Ecto neural progenitor cell (in vitro differentiated cells): ENCODE measurements around the gene ARTN.
A peak's percentile ranks its signal among the peaks of the same experiment; 100 is the strongest.

ENCODE experiments used
- DNase-seq: peaks from one replicate; pipeline ENCODE4 v3.0.0-alpha.2; 2018; ENCODE audit warnings: low spot score

The ARTN gene

DNA sequence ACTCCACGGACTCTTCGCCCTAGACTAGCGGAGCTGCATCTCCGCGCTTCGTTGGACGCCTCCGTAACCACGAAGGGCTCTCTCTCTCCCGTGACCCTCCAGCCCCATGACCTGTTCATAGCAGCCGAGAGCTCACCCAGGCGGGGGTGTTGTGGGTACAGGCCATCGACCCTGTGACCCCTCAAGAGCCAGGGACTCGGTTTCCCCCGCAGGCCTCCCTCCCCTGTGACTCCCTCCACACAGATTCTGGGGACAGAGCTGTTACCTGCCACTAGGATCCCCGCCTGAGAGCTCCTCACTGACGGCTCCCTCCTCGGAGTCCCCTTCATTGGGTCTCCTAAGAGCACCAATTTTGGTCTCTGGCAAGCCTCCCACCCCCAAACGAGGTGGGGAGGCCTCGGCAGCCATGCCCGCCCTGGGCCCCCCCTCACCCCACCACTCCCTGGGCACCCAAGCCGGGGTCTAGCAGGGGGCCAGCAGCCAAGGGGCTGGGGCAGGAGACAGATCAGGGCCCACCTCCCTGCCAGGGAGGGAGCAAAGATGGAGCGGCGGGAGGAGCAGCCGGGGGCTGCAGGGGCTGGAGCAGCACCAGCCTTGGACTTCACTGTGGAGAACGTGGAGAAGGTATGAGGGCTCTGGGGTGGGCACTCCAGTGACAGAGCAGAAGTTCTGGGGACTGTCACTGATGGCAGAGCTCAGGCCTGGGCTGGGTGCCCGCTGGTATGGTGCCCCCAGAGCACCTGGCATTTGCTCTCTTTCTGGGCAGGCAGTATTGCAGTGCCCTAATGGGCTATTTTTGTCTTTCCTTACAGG lies 13.7 kb downstream of the ARTN start:
- DNase-seq: no peak

DNA sequence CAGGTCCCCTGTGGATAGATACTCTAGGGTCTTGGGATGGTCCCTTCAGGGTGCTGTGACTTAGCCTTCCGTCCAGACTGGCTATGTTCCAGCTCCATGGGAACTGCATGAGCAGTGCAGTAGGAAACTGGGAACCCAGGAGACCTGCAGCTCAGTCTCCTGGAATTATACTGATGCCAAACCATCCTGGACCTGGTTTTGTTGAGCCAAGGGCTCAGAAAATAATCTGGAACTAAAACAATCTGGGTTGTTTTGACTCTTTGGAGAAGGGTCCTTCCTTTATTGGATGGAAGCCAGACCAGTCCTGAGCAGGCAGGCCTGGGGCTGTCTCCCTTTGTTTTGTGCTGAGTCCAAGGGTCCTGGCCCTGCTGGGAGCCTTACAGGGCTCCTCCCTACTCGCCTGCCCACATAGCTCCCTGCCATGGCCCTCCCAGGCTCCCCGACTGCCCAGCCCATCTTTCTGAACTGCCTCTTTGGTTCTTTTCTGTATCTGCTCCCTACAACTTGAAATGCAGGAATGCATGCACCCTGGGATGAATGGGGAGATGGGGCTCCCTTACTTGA lies 14.4 kb downstream of the ARTN start:
- DNase-seq: no peak

DNA sequence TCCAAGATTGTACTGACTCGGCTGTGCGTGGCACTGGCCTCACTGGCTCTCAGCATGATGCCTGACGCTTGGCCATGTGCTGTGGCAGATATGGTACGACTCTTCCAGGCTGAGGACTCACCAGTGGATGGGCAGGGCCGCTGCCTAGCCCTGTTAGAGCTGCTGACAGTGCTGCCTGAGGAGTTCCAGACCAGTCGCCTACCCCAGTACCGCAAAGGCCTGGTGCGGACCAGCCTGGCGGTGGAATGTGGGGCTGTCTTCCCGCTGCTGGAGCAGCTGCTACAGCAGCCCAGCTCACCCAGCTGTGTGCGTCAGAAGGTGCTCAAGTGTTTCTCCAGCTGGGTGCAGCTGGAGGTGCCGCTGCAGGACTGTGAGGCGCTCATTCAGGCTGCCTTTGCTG lies 16.1 kb downstream of the ARTN start:
- no peak for DNase-seq

DNA sequence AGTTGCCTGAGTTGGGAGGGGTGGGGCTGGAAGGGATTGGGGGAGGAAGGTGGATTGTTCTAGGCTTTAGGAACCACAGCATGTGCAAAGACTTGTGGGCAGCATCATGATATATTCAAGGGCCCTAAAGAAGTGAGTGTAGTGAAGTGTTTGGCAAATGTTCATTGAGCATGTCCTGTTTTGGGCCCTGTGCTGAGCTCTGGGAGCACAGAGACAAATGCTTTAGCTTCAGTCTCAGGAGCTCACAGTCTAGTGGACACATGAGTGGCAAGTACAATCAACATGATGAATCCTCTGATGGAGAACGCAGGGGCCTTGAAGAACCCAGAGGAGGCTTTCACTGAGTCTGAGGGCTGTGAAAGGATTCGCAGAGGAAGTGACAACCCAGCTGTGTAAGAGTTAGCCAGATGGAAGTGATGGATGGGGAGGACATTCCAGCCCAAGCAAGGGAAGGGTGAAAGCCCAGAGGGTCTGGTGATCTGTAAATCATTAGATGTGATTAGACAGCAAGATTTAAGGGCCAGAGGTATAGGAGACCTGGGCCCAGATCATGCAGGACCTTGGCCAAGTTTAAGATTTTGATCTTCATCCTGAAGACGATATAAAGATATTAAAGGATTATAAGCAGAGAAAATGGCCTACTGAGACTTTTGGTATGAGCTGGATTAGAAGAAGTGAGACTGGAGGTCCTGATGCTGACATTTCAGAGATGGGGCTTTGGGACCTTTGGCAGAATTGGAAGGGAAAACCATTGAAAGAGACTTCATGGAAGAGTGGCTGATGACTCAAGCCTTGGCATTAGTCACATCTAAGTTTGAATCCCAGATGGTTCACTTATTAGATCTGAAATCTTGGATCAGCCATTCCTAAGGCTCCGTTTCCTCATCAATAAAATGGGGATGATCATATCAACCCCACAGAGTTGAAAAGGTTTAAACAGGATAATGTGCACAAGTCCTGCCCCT lies 17.7 kb downstream of the ARTN start:
- no peak for DNase-seq

DNA sequence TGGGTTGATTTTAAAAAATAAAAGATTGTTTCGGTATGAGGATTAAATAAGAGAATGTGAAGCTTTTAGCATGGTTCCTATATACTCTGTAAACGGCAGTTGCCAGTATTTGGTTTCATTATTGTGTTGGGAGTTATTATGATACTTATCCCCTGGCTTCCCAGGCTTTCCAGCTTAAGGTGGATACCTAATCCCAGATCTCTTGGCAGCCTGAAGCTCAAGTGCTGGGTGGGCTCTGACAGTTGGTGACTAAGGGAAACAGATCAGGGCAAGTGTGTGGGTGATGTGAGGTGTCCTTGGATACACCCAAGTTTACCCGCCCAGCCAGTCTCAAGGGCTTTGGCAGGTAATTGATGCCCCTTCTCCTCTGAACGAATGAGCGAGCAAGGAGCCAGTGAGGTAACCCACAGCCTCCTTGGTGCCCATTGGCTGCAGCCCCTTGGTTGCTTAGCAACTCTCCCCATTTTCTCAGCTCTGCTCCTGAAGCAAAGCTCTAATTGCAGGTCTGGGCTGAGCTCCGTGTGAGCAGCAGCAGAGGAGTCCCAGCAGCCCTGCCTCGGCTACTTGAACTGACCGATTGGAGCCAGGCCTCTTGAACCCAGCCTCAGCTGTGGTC lies 19.2 kb downstream of the ARTN start:
- peak; percentile 75 for DNase-seq

DNA sequence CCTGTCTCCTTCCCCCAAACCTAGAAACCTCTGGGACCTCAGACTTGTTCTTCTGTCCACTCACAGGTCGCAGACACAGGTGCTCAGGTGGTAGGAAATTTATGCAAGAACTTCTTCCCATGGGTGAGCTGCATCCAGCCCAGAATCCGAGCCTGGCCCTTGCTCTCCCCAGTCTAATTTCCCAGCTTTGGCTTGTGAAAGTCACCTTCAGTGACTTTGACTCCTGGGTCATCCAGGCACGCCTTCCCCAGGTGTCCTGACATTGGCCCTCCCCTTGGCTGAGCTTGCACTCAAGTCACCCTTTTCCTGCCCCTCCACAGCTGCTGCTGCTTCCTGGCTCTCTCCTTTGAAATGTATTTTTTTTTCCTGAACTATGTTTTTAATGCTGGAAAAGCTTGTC lies 19.8 kb downstream of the ARTN start:
- no peak for DNase-seq

DNA sequence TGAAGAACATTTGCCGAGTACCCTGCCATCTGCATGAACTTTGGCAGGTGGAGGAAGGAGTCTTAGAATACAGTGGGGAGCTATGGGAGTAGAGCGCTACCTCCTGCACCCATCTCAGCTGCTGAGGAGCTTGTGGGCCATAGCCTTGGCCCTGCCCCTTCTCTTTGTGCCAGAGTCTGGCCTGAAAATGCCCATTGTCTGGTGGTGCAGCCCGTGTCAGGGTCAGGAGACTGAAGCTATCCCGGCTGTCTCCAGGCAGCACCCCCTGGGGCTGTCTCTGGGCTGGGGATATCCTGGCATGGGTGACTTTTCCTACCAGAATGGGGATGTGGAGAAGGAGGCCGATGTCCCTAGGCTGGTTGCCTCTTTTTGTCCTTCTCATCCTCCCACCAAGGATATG lies 20.4 kb downstream of the ARTN start:
- no peak for DNase-seq

DNA sequence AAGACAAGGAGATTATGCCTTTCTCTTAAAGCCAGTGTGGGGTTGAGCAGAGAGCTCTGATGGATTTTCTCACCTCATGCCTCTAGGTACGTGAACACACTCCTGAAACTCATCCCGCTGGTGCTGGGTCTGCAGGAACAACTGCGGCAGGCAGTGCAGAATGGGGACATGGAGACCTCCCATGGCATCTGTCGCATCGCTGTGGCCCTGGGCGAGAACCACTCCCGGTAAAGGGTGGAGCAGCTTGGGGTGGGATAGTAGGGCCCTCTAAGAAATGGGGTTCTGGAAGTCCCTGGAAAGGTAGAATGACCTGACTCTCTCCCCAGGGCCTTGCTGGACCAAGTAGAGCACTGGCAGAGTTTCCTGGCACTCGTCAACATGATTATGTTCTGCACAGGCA lies 22.6 kb downstream of the ARTN start:
- no peak for DNase-seq

DNA sequence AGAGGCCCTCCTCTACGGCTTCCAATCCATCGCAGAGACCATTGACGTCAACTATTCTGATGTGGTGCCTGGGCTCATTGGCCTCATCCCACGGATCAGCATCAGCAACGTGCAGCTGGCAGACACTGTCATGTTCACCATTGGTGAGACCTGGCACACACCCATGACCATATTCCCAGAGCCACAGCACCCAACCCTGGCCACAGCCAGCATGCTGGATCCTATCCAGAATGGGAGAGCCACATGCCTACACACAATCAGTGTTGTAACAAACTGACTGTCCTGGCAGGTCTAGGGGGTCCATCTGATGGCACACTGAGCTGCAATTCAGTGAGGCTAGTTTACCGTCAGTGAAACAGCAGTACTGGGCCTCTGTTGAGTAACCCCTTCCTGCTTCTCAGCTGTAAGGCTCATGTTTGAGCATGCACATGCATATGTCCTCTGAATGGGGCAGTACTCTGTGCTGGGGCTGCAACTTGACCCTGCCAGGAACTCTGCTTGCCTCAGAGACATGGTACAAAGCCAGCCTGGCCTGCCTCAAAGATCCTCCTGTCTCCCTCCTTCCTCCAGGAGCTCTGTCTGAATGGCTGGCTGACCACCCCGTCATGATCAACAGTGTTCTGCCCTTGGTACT lies 23.9 kb downstream of the ARTN start:
- no peak for DNase-seq

DNA sequence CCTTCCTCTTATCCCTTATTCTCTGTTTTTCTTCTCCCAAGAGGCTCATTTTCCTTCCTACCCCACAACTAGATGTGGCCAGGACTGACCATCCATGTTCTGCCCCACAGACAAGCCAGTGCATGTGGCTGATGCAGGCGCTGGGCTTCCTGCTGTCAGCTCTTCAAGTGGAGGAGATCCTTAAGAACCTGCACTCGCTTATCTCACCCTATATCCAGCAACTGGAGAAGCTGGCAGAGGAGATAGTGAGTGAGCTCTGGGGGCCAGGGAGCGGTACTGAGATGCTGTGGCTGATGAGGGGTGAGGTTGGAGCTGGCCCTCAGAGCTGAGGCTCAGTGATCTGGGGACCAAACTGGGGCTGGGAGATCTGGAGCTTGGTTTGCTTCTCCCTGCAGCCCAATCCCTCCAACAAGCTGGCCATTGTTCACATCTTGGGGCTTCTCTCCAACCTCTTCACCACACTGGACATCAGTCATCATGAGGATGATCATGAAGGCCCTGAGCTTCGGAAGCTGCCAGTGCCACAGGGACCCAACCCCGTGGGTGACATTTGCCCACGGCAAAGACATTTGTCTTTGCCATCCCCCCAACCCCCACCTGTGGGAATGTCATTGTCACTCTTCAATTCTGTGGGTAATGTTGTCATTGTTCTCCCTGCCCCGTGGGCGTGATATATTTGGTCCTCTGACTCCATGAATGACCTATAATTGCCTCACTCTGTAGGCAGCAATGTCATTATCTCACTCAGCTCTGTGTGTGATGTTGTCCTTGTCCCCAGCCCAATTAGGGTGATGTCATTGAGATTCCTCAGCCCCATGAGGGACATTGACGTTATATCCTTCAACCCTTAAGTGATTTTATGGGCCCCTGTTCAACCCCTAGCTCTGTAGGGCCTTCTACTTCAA lies 25.0 kb downstream of the ARTN start:
- DNase-seq: no peak

DNA sequence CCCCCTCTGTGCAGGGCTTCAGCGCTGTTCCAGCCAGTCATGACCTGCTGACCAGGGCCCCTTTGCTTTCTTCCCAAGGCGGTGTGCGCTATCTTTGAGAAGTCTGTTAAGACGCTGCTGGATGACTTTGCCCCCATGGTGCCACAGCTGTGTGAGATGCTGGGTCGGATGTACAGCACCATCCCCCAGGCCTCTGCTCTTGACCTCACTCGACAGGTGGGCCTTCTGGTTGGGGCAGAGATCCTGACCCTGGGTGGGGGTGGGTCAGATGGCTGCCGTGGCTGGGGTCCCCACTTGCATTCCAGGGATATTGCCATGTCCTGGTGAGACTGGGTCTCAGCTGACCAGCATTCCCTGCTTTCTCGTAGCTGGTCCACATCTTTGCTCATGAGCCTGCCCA lies 27.2 kb downstream of the ARTN start:
- DNase-seq: no peak

DNA sequence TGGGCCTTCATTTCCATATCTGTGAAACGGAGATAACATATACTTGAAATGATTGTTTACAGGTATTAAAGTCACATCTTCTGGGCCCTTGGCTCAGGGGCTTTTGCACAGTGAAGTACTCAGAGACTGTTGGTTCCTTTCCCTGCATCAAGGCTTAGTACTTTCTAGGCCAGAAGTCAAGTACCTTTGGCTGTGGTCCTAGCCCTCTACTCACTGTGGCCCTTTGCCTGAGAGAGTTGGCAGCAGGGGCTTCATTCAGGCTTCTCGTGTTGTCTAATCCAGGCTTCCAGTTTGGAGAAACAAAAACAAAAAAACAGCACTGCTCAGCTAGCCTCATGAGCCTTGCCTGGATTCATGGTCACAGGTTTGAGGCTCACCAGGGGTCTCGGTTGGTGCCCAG lies 28.1 kb downstream of the ARTN start:
- no peak for DNase-seq

DNA sequence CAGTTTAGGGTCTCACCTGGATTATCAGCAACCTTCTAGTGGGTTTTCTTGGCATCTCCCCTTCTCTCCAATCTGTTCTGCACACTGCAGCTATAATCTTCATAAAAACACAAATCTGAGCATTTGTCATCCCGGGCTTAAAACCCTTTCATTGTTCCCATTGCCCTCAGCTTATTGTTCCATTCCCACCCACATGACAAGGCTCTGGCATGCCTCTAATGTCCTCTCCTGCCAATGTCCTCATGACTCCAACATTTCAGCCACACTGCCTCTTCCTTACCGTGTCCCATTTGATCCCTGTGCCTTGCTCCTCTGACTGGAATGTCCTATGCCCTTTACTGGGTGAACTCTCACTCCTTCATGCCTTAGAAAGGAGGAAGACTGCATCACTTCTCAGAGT lies 28.7 kb downstream of the ARTN start:
- DNase-seq: no peak

DNA sequence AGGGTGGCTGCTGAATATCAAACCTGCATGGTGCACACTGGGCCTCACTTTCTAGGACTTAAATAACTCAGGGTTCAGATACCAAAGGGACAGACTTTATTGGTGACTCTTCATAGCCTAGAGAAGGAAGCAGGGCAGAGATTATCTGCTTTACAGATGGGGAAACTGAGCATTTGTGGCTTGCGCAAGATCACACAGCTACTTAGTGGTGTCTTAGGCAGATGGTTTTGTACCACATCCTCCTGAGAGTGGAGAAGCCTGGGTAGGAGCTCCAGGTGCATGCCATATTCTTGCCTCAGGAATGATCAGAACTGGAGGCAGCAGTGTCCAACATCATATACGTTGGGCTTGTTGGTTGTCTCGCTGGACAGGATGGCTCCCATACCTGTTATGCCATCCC lies 29.4 kb downstream of the ARTN start:
- no peak for DNase-seq

DNA sequence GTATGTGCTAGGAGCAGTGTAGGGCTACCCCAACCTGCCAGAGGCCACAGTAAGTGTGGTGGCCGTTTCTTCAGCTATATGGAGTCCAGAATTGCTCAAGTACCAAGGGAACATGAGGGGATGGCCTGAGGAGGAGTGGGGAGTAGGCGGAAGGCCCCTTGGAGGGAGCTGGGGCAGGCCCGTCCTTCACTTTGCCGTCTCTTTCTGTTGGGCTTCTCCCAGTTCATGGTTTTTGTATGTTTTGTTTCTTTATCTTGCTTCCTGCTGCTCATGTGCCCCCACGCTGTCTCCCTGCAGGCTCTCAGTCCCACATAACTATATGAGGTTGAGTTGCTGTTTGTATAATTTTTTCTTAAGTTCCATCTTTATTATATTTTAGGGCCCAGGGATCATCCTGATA lies 30.3 kb downstream of the ARTN start:
- no peak for DNase-seq

DNA sequence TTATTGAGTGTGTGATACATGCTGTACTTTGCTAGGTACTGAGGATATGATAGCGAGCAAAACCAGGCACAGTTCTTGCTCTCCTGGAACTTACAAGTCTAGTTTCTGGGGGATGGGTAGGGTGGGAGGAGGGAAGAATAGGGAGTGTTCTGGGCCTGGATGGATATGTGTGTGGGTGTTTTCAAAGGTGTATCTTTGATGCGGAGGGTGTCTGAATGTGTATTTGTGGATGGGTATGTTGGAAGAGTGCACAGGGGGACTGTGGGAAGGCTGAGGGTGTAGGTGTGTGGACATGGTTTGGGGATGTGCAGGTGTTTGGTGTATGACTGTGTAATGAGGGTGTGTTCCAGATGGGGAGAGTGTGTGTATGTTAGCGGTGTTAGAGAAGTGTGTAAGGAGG lies 31.7 kb downstream of the ARTN start:
- DNase-seq: no peak

DNA sequence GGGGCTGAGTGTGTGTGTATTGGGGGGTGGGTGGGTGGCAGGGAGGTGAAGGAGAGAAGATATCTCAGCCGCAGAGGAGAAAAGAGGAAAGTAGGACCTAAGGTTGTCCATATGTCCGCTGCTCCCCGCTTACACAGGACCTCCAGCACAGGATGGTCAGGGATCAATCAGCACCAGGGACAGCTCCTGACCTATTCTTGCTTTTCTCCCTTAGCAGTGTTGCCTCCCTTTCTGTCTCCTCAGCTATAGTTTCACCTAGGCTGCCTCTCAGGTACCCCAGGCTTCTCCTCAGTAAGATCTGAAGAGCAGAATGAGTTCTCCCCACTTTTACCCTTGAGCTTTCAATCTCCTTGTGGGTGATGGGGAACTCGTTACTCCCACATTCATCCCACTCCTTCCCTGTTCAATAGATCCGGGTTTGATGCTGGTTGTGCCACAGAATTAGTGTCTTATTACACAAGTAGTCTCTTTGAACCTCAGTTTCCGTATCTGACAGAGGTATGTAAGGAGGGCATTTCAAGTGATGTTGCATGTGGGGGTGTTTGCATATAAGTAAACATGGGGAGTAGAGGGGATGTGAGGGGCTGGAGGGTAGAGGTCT lies 34.8 kb downstream of the ARTN start:
- DNase-seq: no peak

DNA sequence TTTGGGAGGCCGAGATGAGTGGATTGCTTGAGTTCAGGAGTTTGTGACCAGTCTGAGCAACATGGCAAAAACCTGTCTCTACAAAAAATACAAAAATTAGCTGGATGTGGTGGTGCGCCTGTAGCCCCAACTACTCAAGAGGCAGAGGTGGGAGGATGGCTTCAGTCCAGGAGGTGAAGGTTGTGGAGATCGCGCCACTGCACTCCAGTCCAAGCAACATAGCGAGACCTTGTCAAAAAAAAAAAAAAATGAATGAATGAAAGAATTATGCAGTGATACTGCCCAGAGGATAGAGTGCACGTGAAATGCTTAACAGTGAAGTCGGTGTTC lies 35.8 kb downstream of the ARTN start:
- DNase-seq: no peak

DNA sequence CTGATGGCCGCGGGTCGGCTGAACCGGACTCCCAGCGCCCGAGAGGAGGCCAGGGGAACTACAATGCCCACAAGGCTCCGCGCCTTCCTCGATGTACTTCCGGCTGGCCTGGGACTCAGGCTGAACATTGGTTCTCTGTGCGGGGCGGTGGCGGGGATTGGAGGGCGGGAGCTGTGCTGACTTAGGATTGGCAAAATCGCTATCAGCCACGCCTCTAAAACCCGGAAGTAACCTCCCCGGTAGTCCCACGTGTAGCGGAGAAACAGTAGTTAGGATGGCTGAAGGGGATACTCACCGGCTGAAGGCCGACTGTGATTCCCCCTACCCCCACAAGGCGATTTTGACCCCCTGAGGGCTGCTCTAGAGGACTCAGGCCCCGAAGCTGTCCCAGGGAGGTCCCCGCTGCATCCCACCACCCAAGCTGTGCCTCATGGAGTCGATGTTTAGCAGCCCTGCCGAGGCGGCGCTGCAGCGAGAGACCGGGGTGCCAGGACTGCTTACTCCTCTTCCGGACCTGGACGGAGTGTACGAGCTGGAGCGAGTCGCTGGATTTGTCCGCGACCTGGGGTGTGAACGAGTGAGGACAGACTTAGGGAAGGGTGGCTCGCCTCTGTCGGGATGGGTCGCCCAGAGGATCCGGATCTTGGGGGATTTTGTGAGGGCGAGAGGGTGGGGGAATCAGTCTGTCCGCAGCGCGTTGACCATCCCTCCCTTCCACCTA lies 36.3 kb downstream of the ARTN start, which contains the start of gene DPH2:
TSS of gene DPH2 (plus strand) at position 265 of the 721 bp plus-strand sequence. CDS start at position 431, 166 bp downstream.
- DNase-seq: peak; percentile 96

DNA sequence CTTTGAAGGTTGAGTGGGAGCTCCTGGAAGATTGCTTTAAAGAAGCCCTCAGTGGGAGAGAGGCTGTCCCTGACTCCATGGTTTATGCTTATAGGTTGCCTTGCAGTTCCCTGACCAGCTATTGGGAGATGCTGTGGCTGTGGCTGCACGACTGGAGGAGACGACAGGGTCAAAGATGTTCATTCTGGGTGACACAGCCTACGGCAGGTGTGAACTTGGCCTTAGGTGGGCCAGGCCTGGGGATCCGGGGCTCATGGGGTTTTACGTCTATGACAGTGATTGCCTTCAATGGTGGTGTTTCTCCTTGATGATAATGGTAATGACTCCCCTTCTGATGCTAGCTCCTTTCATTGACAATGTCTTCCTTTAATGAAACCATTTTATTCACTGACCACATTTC lies 36.9 kb downstream of the ARTN start:
- no peak for DNase-seq
